Epidermal melanocyte (primary cell): Measurements from ENCODE around the gene CPT1A.
"Not testable (repeated sequence)": the region's sequence is repeated elsewhere in the genome, so short reads cannot be mapped to it uniquely, and the experiment has no call there.

Experiments
- DNase-seq: peaks from one replicate; pipeline ENCODE4 v3.0.0; 2011; ENCODE audit warnings: low spot score; ENCODE audit not compliant: insufficient read length

CPT1A gene

GRCh38 chr11:68841718-68842426, at the start of gene CPT1A:
Gene CPT1A, minus strand, starts transcription at chr11:68841916. Its CDS starts 26,442 bp downstream, at chr11:68815474.
- DNase-seq = peak; percentile 80

- peak; percentile 85 for DNase-seq
These were observed 48.9 kb upstream of the CPT1A start for GRCh38 chr11:68890490-68891231.

- no peak for DNase-seq
These were observed 48.3 kb upstream of the CPT1A start for GRCh38 chr11:68889948-68890446.

GRCh38 chr11:68884827-68885226, 43.1 kb upstream of the CPT1A start:
- DNase-seq = not testable (repeated sequence)

GRCh38 chr11:68882391-68882790, 40.7 kb upstream of the CPT1A start:
- no peak for DNase-seq

- DNase-seq = no peak
These were observed 39.6 kb upstream of the CPT1A start for GRCh38 chr11:68881320-68881719.

- no peak for DNase-seq
These were observed 39.1 kb upstream of the CPT1A start for GRCh38 chr11:68880851-68881250.

- no peak for DNase-seq
These were observed 36.3 kb upstream of the CPT1A start for GRCh38 chr11:68878022-68878421.

GRCh38 chr11:68872216-68873003, 30.7 kb upstream of the CPT1A start:
- DNase-seq = no peak

- DNase-seq = no peak
These were observed 28.8 kb upstream of the CPT1A start for GRCh38 chr11:68870470-68870869.

GRCh38 chr11:68868221-68868835, 26.6 kb upstream of the CPT1A start:
- DNase-seq = no peak

GRCh38 chr11:68867066-68867465, 25.4 kb upstream of the CPT1A start:
- no peak for DNase-seq

GRCh38 chr11:68865241-68865640, 23.5 kb upstream of the CPT1A start:
- DNase-seq = no peak

GRCh38 chr11:68863553-68864265, 22.0 kb upstream of the CPT1A start:
- no peak for DNase-seq

- DNase-seq = no peak
These were observed 20.7 kb upstream of the CPT1A start for GRCh38 chr11:68862421-68862820.

GRCh38 chr11:68859123-68859522, 17.4 kb upstream of the CPT1A start:
- no peak for DNase-seq

- no peak for DNase-seq
These were observed 15.4 kb upstream of the CPT1A start for GRCh38 chr11:68857037-68857586.

GRCh38 chr11:68856425-68857030, 14.8 kb upstream of the CPT1A start:
- DNase-seq = not testable (repeated sequence)

GRCh38 chr11:68855205-68855981, 13.7 kb upstream of the CPT1A start:
- peak; percentile 45 for DNase-seq
